ENCODE measurements around the gene IKZF3.
A peak's percentile ranks its signal among the peaks of the same experiment; 100 is the strongest.

IKZF3 gene

DNA sequence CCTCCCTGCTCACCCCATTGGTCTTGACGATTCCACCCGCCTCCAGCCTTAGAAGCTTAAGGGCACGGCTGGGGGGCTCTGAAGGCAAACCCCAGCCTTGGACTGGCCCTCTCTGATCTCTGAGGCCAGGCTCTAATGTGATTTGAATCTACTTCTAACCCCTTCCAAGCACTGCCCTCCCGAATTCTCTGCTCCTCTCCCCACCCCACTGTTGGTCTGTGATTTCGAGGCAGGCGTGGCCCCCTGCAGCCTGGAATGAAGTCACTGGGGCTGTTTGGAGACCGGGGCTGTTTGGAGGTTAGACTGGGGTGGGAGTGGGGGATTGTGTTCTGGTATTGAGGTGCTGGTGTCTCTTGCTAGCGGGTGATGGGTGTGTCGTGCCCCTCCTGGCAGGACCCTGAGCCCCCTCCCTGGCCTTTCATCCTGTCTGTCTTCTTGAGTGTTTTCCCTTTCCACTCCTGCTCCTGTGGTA, 124.2 kb downstream of the IKZF3 start:
- DNase-seq (ENCODE audit: low read depth in 2 of 2): peak in 1 of 2 donors; percentile 13
- TF ChIP-seq, protein P1, sequence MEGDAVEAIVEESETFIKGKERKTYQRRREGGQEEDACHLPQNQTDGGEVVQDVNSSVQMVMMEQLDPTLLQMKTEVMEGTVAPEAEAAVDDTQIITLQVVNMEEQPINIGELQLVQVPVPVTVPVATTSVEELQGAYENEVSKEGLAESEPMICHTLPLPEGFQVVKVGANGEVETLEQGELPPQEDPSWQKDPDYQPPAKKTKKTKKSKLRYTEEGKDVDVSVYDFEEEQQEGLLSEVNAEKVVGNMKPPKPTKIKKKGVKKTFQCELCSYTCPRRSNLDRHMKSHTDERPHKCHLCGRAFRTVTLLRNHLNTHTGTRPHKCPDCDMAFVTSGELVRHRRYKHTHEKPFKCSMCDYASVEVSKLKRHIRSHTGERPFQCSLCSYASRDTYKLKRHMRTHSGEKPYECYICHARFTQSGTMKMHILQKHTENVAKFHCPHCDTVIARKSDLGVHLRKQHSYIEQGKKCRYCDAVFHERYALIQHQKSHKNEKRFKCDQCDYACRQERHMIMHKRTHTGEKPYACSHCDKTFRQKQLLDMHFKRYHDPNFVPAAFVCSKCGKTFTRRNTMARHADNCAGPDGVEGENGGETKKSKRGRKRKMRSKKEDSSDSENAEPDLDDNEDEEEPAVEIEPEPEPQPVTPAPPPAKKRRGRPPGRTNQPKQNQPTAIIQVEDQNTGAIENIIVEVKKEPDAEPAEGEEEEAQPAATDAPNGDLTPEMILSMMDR (IDR thresholded peaks at IDR 0.05; ENCODE audit: low read depth, low read length): no peak
- H3K4me3 ChIP-seq (replicated peaks in 1 of 2; ENCODE audit: low read depth in 2 of 2, low read length in 2 of 2): no peak overlapping the region

DNA sequence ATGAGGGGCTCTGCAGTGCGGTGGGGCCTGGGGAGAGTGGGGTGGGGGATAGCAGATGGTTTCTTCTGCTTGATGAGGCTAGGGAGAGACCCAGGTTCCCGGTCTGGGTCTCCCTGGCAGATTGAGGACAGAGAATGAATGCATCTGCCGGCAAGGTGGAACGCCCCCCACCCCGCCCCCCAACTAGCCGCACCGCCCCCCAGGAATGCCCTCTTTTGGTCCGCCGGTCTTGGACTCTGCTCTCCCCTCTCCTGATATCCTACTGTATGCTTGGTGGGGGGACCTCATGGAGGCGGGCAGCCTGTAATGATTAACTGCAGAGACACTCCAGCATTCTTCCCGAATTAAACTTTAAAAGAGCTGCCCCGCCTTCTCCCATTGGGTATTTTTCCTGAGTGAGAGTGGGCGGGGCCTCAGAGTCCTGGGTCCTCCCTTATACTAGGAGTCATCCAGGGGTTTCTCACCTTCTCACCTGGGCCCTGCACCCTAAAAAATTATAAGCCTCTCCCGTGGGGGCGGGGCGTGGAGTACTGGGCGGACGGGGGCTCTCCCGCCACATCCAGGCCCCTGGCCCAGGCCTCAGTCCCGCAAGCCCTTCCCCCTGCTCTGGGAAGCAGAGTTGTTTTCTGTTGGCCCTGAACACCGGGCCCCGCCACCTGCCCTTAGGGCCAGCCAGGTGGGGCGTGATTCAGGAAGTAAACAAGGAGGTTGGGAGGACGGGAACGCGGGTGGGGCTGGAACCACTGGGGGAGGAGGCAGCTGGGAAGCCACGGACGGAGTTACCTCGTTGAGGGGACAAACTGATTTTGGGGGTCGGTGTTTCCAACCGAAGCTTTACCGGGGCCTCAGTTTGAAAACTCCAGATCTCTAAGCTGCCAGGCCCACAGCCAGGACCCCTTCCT, 124.9 kb downstream of the IKZF3 start:
- peak; percentile 16 to 23 for DNase-seq (ENCODE audit: low read depth in 2 of 2)
- H3K4me3 ChIP-seq (replicated peaks in 1 of 2; ENCODE audit: low read depth in 2 of 2, low read length in 2 of 2): no peak overlapping the region
- TF ChIP-seq, protein P1 (IDR thresholded peaks at IDR 0.05; ENCODE audit: low read depth, low read length): no peak

DNA sequence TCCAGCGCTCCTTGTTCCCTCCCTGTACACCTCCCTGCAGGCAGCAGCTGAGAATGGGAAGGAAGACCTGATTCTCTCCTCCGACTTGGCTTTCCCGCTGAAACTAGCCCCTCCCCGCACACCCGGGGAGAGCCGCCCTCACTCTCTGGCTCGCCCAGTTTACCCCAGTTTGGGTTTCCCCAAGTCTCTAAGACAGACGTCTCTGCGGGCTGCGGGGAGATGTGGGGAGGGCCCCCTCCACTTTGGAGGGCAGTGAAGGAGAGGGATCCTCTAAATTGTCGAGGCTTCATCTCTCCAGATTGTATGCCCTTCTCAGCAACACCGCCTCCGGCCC, 125.6 kb downstream of the IKZF3 start:
- DNase-seq (ENCODE audit: low read depth in 2 of 2): no peak
- TF ChIP-seq, protein P1 (IDR thresholded peaks at IDR 0.05; ENCODE audit: low read depth, low read length): no peak
- H3K4me3 ChIP-seq (replicated peaks in 1 of 2; ENCODE audit: low read depth in 2 of 2, low read length in 2 of 2): no peak overlapping the region

DNA sequence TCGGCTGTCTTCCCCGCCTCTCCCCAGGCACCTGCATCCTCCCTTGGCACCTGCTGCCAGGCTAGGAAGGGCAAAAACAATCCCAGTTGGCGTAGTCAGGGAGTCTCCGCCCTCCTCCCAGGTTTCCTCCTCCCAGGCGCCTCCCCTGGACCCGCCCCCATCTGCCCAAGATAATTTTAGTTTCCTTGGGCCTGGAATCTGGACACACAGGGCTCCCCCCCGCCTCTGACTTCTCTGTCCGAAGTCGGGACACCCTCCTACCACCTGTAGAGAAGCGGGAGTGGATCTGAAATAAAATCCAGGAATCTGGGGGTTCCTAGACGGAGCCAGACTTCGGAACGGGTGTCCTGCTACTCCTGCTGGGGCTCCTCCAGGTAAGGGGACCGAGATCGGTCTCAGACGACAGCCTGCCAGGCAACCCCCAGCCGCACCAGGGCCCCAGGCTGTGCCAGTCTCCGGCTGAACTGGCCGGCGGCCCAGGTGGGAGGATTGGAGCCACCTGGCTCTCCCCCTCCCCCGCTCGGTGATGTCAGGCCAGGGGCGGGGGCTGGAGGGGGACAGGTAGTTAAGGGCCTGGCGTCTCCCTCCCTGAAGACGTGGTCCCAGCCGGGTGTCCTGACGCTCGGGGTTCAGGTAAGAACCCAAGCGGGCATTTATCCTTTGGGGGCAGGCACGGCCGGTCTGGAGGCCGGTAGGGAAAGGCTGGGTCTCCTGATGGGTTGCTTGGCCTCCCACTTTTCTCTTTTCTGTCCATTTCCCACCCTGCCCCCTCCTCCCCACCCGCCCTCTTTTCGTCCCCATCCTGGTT, 126.1 kb downstream of the IKZF3 start, which contains the start of gene GRB7:
TSS of gene GRB7 (plus strand) at position 179 of the 808 bp plus-strand sequence. CDS start 4,364 bp downstream, outside the sequence.
- TF ChIP-seq, protein P1 (IDR thresholded peaks at IDR 0.05; ENCODE audit: low read depth, low read length): no peak
- no peak within 1 kb of the TSS for H3K4me3 ChIP-seq (replicated peaks in 1 of 2; ENCODE audit: low read depth in 2 of 2, low read length in 2 of 2)
- DNase-seq (ENCODE audit: low read depth in 2 of 2): no peak

DNA sequence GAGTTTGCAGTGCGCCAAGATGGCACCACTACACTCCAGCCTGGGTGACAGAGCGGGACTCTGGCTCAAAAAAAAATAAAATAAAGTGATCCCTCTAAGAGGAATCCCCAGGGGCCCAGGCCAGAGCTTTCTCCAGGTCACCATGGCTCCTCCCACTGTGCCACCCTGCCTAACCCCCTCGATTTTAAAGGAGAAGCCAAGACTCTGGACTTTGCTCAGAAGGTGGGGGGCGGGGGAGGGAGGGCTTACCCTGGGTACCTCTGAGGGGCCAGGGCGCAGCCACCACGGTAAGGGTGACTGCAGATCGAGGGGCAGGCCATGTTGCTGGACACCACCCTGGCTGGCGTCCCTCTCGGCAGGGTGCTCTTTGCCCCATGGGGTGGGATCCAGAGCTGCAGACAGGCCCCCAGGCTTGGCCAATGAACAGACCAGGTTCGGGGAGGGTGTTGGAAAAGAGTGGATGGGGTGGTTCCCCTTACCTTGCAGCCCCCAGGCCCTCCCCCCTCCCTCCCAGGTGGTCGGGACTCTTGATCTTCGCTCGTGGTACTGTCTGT, 126.8 kb downstream of the IKZF3 start:
- DNase-seq (ENCODE audit: low read depth in 2 of 2): no peak
- TF ChIP-seq, protein P1 (IDR thresholded peaks at IDR 0.05; ENCODE audit: low read depth, low read length): no peak
- H3K4me3 ChIP-seq (replicated peaks in 1 of 2; ENCODE audit: low read depth in 2 of 2, low read length in 2 of 2): no peak overlapping the region

DNA sequence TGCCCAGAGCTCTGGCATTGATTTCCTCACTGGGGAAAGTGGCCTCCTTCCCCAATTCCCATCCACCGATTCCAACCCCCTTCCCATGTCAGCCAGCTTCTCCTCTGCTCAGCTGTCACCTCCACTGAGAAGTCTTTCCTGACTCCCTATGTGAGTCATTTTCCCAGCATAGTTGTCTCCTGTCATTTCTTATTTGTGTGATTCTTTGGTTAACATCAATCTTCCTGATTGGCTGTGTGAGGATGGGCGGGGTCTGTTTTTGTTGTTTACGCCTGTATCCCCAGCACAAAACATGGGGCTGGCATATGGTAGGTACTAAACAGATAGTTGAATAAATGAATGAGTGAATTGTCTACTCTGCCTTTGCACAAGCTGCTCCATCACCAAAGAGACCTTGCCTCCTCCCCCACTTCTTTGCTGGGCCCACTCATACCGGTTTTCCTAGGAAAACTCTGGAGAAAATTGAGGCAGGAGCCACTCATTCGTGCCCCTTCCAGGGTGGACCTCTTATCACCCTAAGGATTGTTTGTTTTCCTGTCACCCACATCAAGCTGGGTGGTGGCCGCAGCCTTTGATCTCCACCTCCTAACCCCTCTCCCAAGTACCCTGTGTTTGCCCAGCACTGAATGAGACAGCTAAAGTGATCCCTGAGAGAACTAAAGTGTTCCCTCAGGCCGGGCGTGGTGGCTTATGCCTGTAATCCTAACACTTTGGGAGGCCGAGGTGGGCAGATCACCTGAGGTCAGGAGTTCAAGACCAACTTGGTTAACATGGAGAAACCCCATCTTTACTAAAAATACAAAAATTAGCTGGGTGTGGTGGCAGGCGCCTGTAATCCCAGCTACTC, 127.6 kb downstream of the IKZF3 start:
- H3K4me3 ChIP-seq (replicated peaks in 1 of 2; ENCODE audit: low read depth in 2 of 2, low read length in 2 of 2): no peak overlapping the region
- no peak for DNase-seq (ENCODE audit: low read depth in 2 of 2)
- TF ChIP-seq, protein P1 (IDR thresholded peaks at IDR 0.05; ENCODE audit: low read depth, low read length): no peak

Measured in cardiac fibroblast (primary cell).